Peyer's patch (tissue), 4 donors: ENCODE measurements around the gene MIPEP. TPM values are rescaled to one million over a fixed set of nuclear protein-coding genes. Genes with fewer than 3 reads are reported as not detected.
"Not testable (repeated sequence)": the region's sequence is repeated elsewhere in the genome, so short reads cannot be mapped to it uniquely, and the experiment has no call there.

Source experiments
- DNase-seq, 3 donors: peaks; one replicate each; pipeline ENCODE4 v3.0.0-alpha.2; 2017 to 2019
- H3K27ac ChIP-seq, 4 donors: fragments of 200-600 bp; sonication (generic); one replicate each; pipeline ENCODE4 v1.5.1; 2016 to 2019
- H3K27me3 ChIP-seq, 2 donors: fragments of 200-600 bp; sonication (generic); one replicate each; pipeline ENCODE4 v1.5.1; 2019
- H3K36me3 ChIP-seq, 3 donors: fragments of 200-600 bp; sonication (generic); one replicate each; pipeline ENCODE4 v1.5.1; 2016 to 2019
- H3K4me1 ChIP-seq, 4 donors: fragments of 200-600 bp; sonication (generic); one replicate each; pipeline ENCODE4 v1.5.1; 2016 to 2019
- H3K4me3 ChIP-seq, 4 donors: fragments of 200-600 bp; sonication (generic); 1 replicate in 3 of 4; 2 replicates in 1 of 4; pipeline ENCODE4 v1.5.1; 2016 to 2019; ENCODE audit warnings: mild to moderate bottlenecking in 1 of 4
- H3K9me3 ChIP-seq, 4 donors: fragments of 200-600 bp; sonication (generic); one replicate each; pipeline ENCODE4 v1.5.1; 2016 to 2019; ENCODE audit warnings: mild to moderate bottlenecking in 1 of 4
- CTCF ChIP-seq, 6 experiments: fragments of 450-650 bp in 4 of 6; fragments of 200-600 bp in 2 of 6; sonication (generic) in 1 of 6; IDR thresholded peaks; one replicate each; pipeline ENCODE4 v1.5.1; 2017 to 2019; ENCODE audit warnings: antibody characterized with exemption in 6 of 6, mild to moderate bottlenecking in 3 of 6, moderate library complexity in 1 of 6
- POLR2A ChIP-seq, 2 donors: fragments of 450-650 bp; IDR thresholded peaks; one replicate each; pipeline ENCODE4 v1.5.1; 2017; ENCODE audit warnings: antibody characterized with exemption in 2 of 2, mild to moderate bottlenecking in 2 of 2, moderate library complexity in 2 of 2
- total RNA-seq, 4 donors: library from RNA; depleted of rRNA; stranded (reverse); fragments of >200 nt; gene quantifications; one replicate each; pipeline ENCODE4 v1.1.0, GENCODE V29; 2016

MIPEP gene
- total RNA-seq, 4 donors from 2014 or later = 10.7 to 17.0 (median 12.5) TPM

DNA sequence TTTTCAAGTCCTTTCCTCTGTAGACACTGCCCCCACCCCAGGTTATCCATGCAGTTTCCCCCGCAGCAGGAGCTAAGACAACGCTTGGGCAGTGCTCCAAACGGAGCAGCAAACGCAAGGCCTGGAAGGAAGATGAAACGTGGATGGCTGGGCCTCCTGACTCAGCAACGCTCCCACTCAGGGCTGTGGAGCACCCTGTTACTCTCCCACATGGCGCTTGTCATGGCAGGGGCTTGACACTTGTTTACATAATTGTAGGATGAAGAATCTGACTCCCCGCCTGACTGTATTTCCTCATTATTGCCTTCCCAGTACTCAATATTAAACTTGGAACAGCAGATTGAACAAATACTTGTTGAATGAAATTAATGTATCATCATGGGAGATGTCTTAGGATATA, 8.9 kb upstream of the MIPEP start:
- no peak overlapping the region for H3K4me3 ChIP-seq
- H3K27me3 ChIP-seq = peaks cover 0 to 6% of the 10 kb centered on the region in 2 donors
- H3K27ac ChIP-seq = no peak overlapping the region
- H3K36me3 ChIP-seq = no peaks in the 10 kb centered on the region
- DNase-seq = no peak
- H3K4me1 ChIP-seq = peaks cover 0 to under 1% (median under 1%) of the 10 kb centered on the region in 4 donors
- H3K9me3 ChIP-seq = no peaks in the 10 kb centered on the region
- TF ChIP-seq CTCF (IDR thresholded peaks at IDR 0.05) (no peak), POLR2A (IDR thresholded peaks at IDR 0.05) (no peak)

DNA sequence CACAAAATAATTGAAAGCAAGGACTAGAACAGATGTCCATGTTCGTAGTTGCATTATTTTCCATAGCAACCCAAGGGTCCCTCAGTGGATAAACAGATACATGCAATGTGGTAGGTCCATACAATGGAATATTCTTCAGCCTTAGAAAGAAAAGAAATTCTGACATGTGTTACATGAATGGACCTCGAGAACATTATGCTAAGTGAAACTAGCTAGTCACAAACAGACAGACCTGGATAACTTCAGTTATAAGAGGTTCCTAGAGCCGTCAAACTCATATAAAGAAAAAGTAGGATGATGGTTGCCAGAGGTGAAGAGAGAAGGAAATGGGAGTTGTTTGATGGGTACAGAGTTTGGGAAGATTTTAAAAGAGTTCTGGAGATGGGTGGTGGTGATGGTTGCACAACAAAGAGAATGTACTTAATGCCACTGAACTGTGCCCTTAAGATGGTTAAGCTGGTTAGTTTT, 8.3 kb upstream of the MIPEP start, which contains the start of gene C1QTNF9B:
Gene C1QTNF9B, minus strand, starts transcription at position 51 of the 468 bp plus-strand sequence.
- not testable (repeated sequence) for H3K4me3 ChIP-seq, H3K4me1 ChIP-seq, H3K9me3 ChIP-seq, H3K36me3 ChIP-seq, H3K27me3 ChIP-seq, H3K27ac ChIP-seq, DNase-seq

DNA sequence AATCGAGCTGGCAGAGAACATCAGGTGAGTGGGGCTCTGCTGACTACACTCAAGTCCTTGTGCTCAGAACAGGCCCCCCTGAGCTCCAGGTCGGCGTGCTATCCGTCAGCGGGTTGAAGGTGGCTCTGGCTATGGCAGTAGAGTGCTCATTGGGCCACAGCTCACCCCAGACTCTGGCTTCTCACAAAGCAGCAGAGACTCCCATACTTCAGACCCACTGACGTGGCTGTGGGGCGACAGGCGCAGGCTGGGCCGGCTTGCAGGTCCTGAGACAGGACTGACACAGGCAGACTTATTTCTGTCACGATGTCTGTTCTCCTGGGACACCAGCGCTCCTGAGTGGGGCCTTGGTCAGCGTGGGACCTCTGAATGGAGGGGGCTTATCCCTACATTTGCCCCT, 5.5 kb upstream of the MIPEP start:
- not testable (repeated sequence) for H3K27ac ChIP-seq, H3K36me3 ChIP-seq, H3K9me3 ChIP-seq, DNase-seq, H3K4me3 ChIP-seq, H3K27me3 ChIP-seq, H3K4me1 ChIP-seq

DNA sequence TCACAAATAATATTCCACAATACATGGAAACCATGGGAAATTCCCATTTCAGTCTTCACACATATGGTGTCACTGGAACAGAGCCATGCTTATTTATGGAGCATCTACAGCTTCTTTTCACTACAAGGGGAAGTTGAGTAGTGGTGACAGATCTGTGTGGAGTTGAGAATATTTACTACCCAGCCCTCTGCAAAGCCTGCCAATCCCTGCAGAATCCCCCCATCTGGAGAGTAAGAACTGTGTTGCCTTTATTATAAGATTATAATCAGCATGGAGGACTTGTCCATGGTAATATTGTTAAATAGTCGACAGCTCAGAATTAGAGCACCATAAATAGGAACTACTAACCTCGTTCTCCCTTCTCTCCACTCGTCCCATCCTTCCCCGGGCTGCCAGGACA, 4.6 kb upstream of the MIPEP start:
- not testable (repeated sequence) for H3K4me3 ChIP-seq, H3K27ac ChIP-seq, H3K9me3 ChIP-seq, H3K4me1 ChIP-seq, H3K27me3 ChIP-seq, H3K36me3 ChIP-seq, DNase-seq

DNA sequence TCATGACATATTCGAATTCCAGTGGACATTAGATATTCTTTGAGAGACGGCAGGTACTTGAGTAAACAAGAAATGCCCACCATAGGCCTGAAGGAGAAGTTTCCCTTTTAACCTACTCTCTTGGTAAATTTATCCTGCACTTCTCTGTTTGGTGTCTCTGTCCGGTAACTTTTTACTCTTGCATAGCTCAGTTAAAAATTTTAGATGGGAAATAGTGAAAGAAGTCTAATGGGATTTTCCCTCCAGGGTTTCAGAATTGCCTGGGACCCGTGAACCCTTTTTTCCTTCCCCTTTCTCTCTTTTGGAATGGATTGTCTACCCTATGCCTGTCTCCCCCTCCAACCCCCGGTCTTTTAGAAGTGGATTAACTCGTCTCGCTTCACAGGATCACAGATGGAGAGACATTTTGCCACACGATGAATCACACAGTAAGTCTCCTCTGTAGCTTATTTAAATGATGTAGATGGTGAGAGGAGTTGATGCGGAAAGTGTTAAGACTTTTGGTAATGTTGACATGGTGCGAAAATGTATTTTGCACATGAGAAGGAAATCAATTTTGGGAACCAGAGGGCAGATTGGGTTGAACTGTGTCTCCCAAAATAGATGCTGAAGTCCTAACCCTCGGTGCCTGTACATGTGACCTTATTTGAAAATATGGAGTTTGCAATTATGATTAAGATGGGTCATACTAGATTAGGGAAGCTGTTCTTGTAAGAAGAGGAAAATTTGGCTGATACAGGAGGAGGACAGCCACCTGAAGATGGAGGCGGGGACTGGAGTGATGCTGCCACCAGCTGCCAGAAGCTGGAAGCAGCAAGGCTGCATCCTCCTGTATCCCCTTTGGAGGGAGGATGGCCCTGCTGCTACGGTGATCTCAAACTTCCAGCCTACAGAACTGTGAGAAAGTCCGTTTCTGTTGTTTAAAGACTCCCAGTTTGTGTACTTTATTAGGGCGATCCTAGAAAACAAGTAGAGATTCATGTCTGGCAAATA, 711 bp upstream of the MIPEP start:
- Histone ChIP-seq H3K4me1 (peaks cover 0 to 7% (median 4%) of the 10 kb centered on the region in 4 donors), H3K9me3 (no peaks in the 10 kb centered on the region), H3K36me3 (peaks cover 0 to 3% (median 0%) of the 10 kb centered on the region in 3 donors), H3K27ac (peak overlapping the region; percentile 79 to 91 (median 83)), H3K4me3 (peak overlapping the region; percentile 83 to 98 (median 96)), H3K27me3 (no peaks in the 10 kb centered on the region)
- TF ChIP-seq POLR2A (IDR thresholded peaks at IDR 0.05) (no peak), CTCF (IDR thresholded peaks at IDR 0.05) (no peak)
- DNase-seq = no peak

DNA sequence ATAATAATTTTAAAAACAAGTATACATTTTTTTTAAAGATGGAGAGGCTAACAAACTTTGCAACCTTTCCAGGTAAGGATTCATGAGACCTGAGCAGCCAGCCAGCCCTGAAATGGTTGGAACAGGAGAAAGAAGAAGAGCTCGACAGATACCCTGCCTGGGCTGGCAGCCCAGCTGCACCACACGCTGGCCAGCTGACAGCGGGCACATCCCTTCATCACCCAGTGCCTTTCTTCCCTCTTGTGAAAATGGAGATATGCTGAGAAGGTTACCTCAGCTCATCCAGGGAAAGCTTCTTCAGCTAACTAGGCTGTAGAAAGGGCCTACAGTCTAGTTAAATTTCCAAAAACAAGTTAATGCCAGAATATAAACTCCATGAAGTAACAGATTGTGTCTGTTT, 4.8 kb downstream of the MIPEP start:
- not testable (repeated sequence) for H3K9me3 ChIP-seq, H3K27ac ChIP-seq, H3K4me3 ChIP-seq, H3K27me3 ChIP-seq, DNase-seq, H3K4me1 ChIP-seq
- H3K36me3 ChIP-seq = peaks cover 0 to 15% (median 0%) of the 10 kb centered on the region in 3 donors

GRCh38 chr13:23883255-23883654, 5.9 kb downstream of the MIPEP start:
- no peak for TF ChIP-seq CTCF (IDR thresholded peaks at IDR 0.05)
- TF ChIP-seq POLR2A (IDR thresholded peaks at IDR 0.05) = no peak
- Histone ChIP-seq H3K4me3 (no peak overlapping the region), H3K4me1 (peaks cover 0 to 7% (median 2%) of the 10 kb centered on the region in 4 donors), H3K27ac (no peak overlapping the region), H3K9me3 (no peaks in the 10 kb centered on the region), H3K27me3 (no peaks in the 10 kb centered on the region), H3K36me3 (peaks cover 0 to 16% (median 0%) of the 10 kb centered on the region in 3 donors)
- no peak for DNase-seq

DNA sequence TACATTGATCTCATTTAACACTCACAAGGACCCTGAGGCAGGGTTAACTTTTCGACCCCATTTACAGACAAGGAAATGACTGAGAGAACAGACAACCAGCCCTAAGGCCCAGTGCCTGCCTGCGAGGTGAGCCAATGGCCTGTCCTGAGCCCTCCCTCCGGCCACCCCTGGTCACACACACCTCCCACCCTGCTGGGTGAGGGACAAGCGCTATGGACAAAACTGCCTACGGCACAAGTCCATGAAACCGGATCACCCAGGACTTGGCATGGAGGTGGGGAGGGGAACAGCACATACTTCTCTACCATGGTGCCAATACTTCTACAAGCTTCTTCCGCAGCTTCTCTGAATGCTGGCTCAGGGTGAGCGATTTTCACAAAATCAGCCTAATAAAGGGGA, 7.8 kb downstream of the MIPEP start:
- H3K27me3 ChIP-seq, H3K27ac ChIP-seq, H3K4me1 ChIP-seq, H3K9me3 ChIP-seq, H3K4me3 ChIP-seq, DNase-seq: not testable (repeated sequence)
- peaks cover 0 to 19% (median 0%) of the 10 kb centered on the region in 3 donors for H3K36me3 ChIP-seq

- H3K4me1 ChIP-seq, H3K4me3 ChIP-seq, H3K27me3 ChIP-seq, DNase-seq, H3K9me3 ChIP-seq, H3K27ac ChIP-seq: not testable (repeated sequence)
- H3K36me3 ChIP-seq = peaks cover 0 to 19% (median 0%) of the 10 kb centered on the region in 3 donors
These were observed 8.5 kb downstream of the MIPEP start for GRCh38 chr13:23880493-23881401.
